D721Med (cell line): ENCODE data around the gene TMCC1.
"Not testable (repeated sequence)": the region's sequence is repeated elsewhere in the genome, so short reads cannot be mapped to it uniquely, and the experiment has no call there.

Source experiments
- DNase-seq: peaks from one replicate; pipeline ENCODE4 v3.0.0; 2011; ENCODE audit warnings: low spot score; ENCODE audit not compliant: insufficient read length
- FAIRE-seq: peaks from 2 replicates; lab custom pipeline; 2011; peaks lifted over from hg19 to GRCh38; lab: Jason Lieb, UNC
- TF ChIP-seq, protein P1 (sequence below): IDR thresholded peaks from 2 replicates; pipeline ENCODE4 v1.5.1; 2012; ENCODE audit warnings: mild to moderate bottlenecking, control low read depth; ENCODE audit not compliant: insufficient read depth; ENCODE audit errors: missing control alignments

Gene TMCC1

DNA sequence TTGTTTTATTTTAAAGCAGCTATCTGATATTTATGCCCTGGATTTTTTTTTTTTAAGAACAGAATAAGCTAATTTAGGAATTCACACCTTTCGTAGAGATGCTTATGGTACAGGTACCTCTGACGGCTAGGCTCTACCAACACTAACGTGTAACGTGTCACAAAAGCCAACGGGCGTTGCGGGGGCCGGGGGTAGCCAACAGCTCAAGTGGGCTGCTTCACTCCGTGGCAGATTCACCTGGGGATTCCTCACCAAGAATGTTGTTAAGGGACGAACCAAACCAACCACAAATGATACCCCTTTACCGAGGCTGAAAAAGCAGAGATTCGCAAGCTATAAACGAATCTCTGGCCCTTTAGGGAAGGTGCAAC, 1.0 kb downstream of the TMCC1 start:
- FAIRE-seq = no peak
- TF ChIP-seq, protein P1, sequence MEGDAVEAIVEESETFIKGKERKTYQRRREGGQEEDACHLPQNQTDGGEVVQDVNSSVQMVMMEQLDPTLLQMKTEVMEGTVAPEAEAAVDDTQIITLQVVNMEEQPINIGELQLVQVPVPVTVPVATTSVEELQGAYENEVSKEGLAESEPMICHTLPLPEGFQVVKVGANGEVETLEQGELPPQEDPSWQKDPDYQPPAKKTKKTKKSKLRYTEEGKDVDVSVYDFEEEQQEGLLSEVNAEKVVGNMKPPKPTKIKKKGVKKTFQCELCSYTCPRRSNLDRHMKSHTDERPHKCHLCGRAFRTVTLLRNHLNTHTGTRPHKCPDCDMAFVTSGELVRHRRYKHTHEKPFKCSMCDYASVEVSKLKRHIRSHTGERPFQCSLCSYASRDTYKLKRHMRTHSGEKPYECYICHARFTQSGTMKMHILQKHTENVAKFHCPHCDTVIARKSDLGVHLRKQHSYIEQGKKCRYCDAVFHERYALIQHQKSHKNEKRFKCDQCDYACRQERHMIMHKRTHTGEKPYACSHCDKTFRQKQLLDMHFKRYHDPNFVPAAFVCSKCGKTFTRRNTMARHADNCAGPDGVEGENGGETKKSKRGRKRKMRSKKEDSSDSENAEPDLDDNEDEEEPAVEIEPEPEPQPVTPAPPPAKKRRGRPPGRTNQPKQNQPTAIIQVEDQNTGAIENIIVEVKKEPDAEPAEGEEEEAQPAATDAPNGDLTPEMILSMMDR = no peak

DNA sequence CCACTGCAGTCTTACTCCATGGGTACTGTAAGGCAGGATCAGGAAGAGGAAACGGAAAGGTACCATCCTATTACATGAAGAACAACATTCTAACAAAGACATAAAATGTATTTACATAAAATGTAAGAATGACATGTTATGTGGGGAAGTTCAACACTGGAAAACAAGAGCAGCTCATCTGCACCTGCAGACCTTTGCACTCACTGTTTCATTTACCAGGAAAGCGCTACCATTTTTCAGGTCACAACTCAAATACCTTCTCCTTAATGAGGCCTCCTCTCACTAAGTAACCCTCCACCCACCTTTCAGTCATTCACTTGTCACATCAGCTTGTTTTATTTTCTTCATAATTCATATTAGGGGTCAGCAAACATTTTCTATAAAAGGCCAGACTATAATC, 2.6 kb downstream of the TMCC1 start:
- FAIRE-seq = no peak
- TF ChIP-seq, protein P1 = no peak
- no peak for DNase-seq

More for the DNA sequence above, 1.0 kb downstream of the TMCC1 start:
- DNase-seq = no peak

DNA sequence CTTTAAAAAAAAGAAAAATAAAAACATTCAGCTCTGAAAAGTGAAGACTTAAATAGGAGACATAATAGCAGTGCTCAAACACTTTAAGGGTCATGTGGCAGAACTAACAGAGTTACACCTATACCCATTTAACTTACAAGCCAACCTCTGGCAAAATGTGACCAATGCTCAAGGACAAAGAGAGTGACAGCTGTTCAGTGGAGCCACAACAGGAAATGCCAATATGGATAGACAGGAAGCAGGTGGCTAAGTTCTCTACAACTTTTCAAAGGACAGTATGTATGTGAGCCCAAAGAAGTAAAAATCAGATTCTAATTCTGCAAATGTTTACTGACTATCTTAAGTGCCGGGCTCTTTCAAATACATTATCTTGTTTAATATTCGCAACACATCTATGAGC, 3.4 kb downstream of the TMCC1 start:
- DNase-seq = no peak
- TF ChIP-seq, protein P1 = no peak
- FAIRE-seq = no peak

DNA sequence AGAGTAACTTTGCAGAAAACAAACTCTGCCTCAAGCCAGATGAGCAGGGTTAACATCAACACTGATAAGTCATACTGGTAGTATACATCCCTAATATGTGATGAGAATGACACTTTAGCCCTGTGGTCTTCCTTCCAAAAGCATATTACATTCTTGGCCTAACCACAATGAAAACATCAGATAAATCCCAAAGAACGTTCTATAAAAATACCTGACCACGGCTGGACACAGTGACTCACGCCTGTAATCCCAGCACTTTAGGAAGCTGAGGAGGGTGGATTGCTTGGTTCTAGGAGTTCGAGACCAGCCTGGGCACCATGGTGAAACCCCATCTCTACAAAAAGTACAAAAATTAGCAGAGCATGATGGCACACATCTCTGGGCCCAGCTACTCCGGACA, 4.7 kb downstream of the TMCC1 start:
- FAIRE-seq (no peak), DNase-seq (no peak)
- TF ChIP-seq, protein P1 = no peak

DNA sequence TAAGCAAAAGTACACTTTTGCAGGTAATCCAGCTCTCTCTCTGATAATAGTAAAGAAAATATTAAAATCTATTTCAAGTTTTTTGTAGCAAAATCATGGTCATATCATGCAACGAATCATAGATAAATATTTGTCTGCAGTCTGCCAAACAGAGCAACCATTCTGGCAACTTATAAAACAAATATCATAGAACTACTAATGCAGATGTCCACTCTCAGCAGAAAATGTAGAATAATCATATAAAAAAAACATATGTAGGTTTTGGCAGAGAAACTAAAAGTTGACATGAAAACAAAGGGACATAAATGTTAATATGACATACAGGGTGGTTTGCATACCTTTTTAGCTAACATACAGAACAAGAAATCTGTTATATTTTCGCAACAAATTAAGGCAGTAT, 12.2 kb downstream of the TMCC1 start:
- no peak for FAIRE-seq
- TF ChIP-seq, protein P1 = no peak
- DNase-seq = no peak

DNA sequence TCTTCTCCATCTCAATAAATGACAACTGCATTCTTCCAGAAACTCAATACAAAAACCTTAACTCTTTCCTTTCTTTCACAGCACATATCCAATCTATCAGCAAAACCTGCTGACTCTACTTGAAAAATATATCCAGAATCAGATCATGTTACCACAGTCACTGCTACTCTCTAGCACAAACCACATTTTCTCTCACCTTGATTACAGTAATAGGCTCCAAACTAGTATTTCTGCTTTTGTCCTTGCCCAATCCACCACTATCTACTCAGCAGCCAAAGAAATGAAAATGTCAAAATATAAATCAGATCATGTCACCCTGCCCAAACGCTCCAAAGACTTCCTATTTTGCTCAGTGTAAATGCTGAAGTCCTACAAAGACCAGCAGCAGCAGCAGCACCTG, 15.2 kb downstream of the TMCC1 start:
- TF ChIP-seq, protein P1 = no peak
- DNase-seq = no peak
- FAIRE-seq = no peak

DNA sequence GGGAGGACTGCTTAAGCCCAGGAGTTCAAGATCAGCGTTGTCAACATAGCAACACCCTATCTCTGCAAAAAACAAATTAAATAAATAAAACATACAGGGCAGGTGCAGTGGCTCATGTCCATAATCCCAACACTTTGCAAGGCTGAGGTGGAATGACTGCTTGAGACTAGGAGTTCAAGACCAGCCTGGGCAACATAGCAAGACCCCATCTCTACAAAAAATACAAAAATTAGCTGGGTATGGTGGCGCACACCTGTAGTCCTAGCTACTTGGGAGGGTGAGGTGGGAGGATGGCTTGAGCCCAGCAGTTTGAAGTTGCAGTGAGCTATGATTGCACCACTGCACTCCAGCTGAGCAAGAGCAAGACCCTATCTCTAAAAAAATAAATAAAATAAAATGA, 19.0 kb downstream of the TMCC1 start:
- FAIRE-seq, DNase-seq: not testable (repeated sequence)

DNA sequence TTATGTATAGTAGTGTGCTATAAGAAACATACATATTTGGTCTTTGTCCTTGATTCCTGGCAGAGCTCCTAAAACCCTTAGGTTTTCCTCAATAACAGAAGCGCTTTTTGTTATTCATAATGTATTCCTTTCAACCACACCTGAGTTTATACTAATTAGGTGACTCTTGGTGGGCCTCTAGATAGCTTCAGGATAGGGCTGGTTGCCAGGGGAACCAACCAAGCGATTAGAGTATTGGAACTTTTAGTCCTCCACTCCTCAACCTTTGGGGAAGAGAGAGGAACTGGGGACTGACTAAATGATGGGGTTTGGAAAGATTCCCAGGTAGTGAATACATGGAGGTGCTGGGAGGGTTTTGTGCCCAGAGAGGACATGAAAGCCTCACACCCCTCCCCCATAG, 24.6 kb downstream of the TMCC1 start:
- FAIRE-seq = no peak
- TF ChIP-seq, protein P1 = no peak
- DNase-seq = no peak
